Measurements from ENCODE around the gene GSK3A.
A peak's percentile ranks its signal among the peaks of the same experiment; 100 is the strongest.

The GSK3A gene

GRCh38 chr19:42216653-42217519 is 25.5 kb downstream of the GSK3A start (continued):
- TF ChIP-seq SCRT1 (tag by site-specific recombination; IDR thresholded peaks at IDR 0.05; ENCODE audit: borderline replicate concordance) (peak; percentile 55), ZSCAN18 (tag by site-specific recombination; IDR thresholded peaks at IDR 0.05) (no peak), ZNF239 (tag by site-specific recombination; IDR thresholded peaks at IDR 0.05) (no peak), ZBTB20 (tag by site-specific recombination; IDR thresholded peaks at IDR 0.05) (peak; percentile 45; the same call in 1 of the 2 replicates), EGR2 (tag by site-specific recombination; IDR thresholded peaks at IDR 0.05; ENCODE audit: low read depth) (peak; percentile 81), HIC1 (tag by site-specific recombination; IDR thresholded peaks at IDR 0.05) (0 out of 2 replicates have a peak, but pooled peaks have one; percentile 18), SP7 (tag by site-specific recombination; IDR thresholded peaks at IDR 0.05) (0 out of 2 replicates have a peak, but pooled peaks have one; percentile 37), ZBTB11 (tag by site-specific recombination; conservative IDR thresholded peaks at IDR 0.05; ENCODE audit: low read depth) (peak; percentile 37; the same call in 1 of the 2 replicates), ZNF514 (tag by site-specific recombination; IDR thresholded peaks at IDR 0.05) (no peak), KLF16 (tag by site-specific recombination; IDR thresholded peaks at IDR 0.05) (peak; percentile 63; the same call in 1 of the 2 replicates), ZNF580 (tag by site-specific recombination; IDR thresholded peaks at IDR 0.05) (no peak), ZNF530 (tag by site-specific recombination; IDR thresholded peaks at IDR 0.05; ENCODE audit: low read depth) (no peak), ZNF670 (tag by site-specific recombination; IDR thresholded peaks at IDR 0.05; ENCODE audit: low read depth) (no peak), ZBTB26 (tag by site-specific recombination; optimal IDR thresholded peaks at IDR 0.05) (peak; percentile 46), IKZF3 (tag by site-specific recombination; IDR thresholded peaks at IDR 0.05) (0 out of 2 replicates have a peak, but pooled peaks have one; percentile 20), GLIS2 (tag by site-specific recombination; IDR thresholded peaks at IDR 0.05) (peak; percentile 86), ZXDB (tag by site-specific recombination; IDR thresholded peaks at IDR 0.05) (peak; percentile 67), ZNF610 (tag by site-specific recombination; IDR thresholded peaks at IDR 0.05; ENCODE audit: borderline replicate concordance) (0 out of 2 replicates have a peak, but pooled peaks have one; percentile 37), ZBTB6 (tag by site-specific recombination; IDR thresholded peaks at IDR 0.05) (peak; percentile 83), ZNF624 (tag by site-specific recombination; IDR thresholded peaks at IDR 0.05) (no peak), KLF17 (tag by site-specific recombination; IDR thresholded peaks at IDR 0.05) (peak; percentile 33; the same call in 1 of the 2 replicates), ZBTB10 (tag by site-specific recombination; IDR thresholded peaks at IDR 0.05) (peak; percentile 86), ZNF274 (IDR thresholded peaks at IDR 0.05; ENCODE audit: low read length) (no peak), ZNF274 (tag by site-specific recombination; IDR thresholded peaks at IDR 0.05; ENCODE audit: borderline replicate concordance) (no peak)
